Endodermal cell (in vitro differentiated cells): Measurements from ENCODE around the gene PHF21B. TPM values are rescaled to one million over a fixed set of nuclear protein-coding genes. Genes with fewer than 3 reads are reported as not detected.

ENCODE experiments used
- DNase-seq: peaks from one replicate; pipeline ENCODE4 v3.0.0-alpha.2; 2017
- H3K27ac ChIP-seq: 2 replicates; pipeline ENCODE4 v1.5.1; 2013; ENCODE audit warnings: mild to moderate bottlenecking, low read depth, low read length, moderate library complexity
- H3K27me3 ChIP-seq: 2 replicates; pipeline ENCODE4 v1.6.1; 2013; ENCODE audit warnings: mild to moderate bottlenecking, low read length, moderate library complexity; ENCODE audit not compliant: insufficient read depth, control insufficient read depth, poor library complexity, severe bottlenecking
- H3K36me3 ChIP-seq: 2 replicates; pipeline ENCODE4 v1.7.0; 2013; ENCODE audit warnings: mild to moderate bottlenecking, low read length, moderate library complexity; ENCODE audit not compliant: control insufficient read depth, insufficient read depth
- H3K4me1 ChIP-seq: one replicate; pipeline ENCODE4 v1.7.0; 2013; ENCODE audit warnings: low read length; ENCODE audit not compliant: control insufficient read depth, insufficient read depth
- H3K4me3 ChIP-seq: 2 replicates; pipeline ENCODE4 v1.5.1; 2013; ENCODE audit warnings: mild to moderate bottlenecking, low read length, moderate library complexity
- H3K9ac ChIP-seq: 2 replicates; pipeline ENCODE4 v1.6.1; 2013; ENCODE audit warnings: mild to moderate bottlenecking, low read length, moderate library complexity; ENCODE audit not compliant: poor library complexity, severe bottlenecking; ENCODE audit errors: extremely low read depth
- H3K9me3 ChIP-seq: 2 replicates; pipeline ENCODE4 v1.6.1; 2013; ENCODE audit warnings: mild to moderate bottlenecking, low read length, moderate library complexity; ENCODE audit not compliant: control insufficient read depth
- H3K27ac Mint-ChIP-seq: 2 replicates; pipeline ENCODE4 v1.8.0; 2020; ENCODE audit warnings: mixed read lengths
- H3K27me3 Mint-ChIP-seq: 2 replicates; pipeline ENCODE4 v1.8.0; 2021; ENCODE audit warnings: mild to moderate bottlenecking, mixed read lengths; ENCODE audit not compliant: insufficient read depth
- H3K36me3 Mint-ChIP-seq: 2 replicates; pipeline ENCODE4 v1.8.0; 2020; ENCODE audit warnings: low read depth, mixed read lengths
- H3K4me1 Mint-ChIP-seq: 2 replicates; pipeline ENCODE4 v1.8.0; 2020; ENCODE audit warnings: mixed read lengths
- H3K4me3 Mint-ChIP-seq: 2 replicates; pipeline ENCODE4 v1.8.0; 2020; ENCODE audit warnings: mild to moderate bottlenecking, moderate library complexity, mixed read lengths
- H3K9me3 Mint-ChIP-seq: 2 replicates; pipeline ENCODE4 v1.8.0; 2020; ENCODE audit warnings: mild to moderate bottlenecking, mixed read lengths
- CTCF ChIP-seq: fragments of 200-600 bp; sonication (generic); conservative IDR thresholded peaks from 2 replicates; pipeline ENCODE4 v1.5.0; 2021; ENCODE audit warnings: antibody characterized with exemption, mild to moderate bottlenecking
- WGBS, 2 experiments: methylation state at CpG; one replicate each; pipeline versions ENCODE4 v1.1.5 to v1.1.7; 2013; ENCODE audit warnings: missing lambda C conversion rate in 2 of 2, mixed read lengths in 1 of 2; ENCODE audit not compliant: insufficient coverage in 1 of 2, insufficient read length in 1 of 2; 5-methylcytosine and 5-hydroxymethylcytosine counted together
- total RNA-seq, 2 donors: library from RNA; stranded (reverse); fragmentation: NEBNext Ultra II Directional in 1 of 2; extraction: Animal tissue kit (Norgen Biotek cat#: 25700) in 1 of 2; gene quantifications; 2 replicates in 1 of 2; 3 replicates in 1 of 2; pipeline ENCODE4 v1.2.1, GENCODE V29; 2021

PHF21B gene
- total RNA-seq, 2 donors from 2014 or later: 57.5 to 69.2 TPM

DNA sequence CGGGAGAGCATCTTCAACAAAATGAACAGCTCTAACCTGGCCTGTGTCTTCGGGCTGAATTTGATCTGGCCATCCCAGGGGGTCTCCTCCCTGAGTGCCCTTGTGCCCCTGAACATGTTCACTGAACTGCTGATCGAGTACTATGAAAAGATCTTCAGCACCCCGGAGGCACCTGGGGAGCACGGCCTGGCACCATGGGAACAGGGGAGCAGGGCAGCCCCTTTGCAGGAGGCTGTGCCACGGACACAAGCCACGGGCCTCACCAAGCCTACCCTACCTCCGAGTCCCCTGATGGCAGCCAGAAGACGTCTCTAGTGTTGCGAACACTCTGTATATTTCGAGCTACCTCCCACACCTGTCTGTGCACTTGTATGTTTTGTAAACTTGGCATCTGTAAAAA lies 147.5 kb downstream of the PHF21B start:
- H3K27ac Mint-ChIP-seq: no peak overlapping the region
- no peak for DNase-seq
- no peaks in the 10 kb centered on the region for H3K9me3 Mint-ChIP-seq
- H3K4me1 ChIP-seq: no peaks in the 10 kb centered on the region
- peaks cover 34% of the 10 kb centered on the region for H3K36me3 ChIP-seq
- H3K4me3 ChIP-seq: no peak overlapping the region
- no peaks in the 10 kb centered on the region for H3K9me3 ChIP-seq
- peaks cover 44% of the 10 kb centered on the region for H3K36me3 Mint-ChIP-seq
- 91% methylated on average over 9 to 11 of the region's 11 CpGs for WGBS, 2 experiments
- no peaks in the 10 kb centered on the region for H3K4me1 Mint-ChIP-seq
- H3K27ac ChIP-seq: no peak overlapping the region
- H3K4me3 Mint-ChIP-seq: no peak overlapping the region
- no peak overlapping the region for H3K9ac ChIP-seq
- peaks cover 3% of the 10 kb centered on the region for H3K27me3 Mint-ChIP-seq
- no peak for TF ChIP-seq CTCF
- no peaks in the 10 kb centered on the region for H3K27me3 ChIP-seq

GRCh38 chr22:44861245-44861644 lies 148.6 kb downstream of the PHF21B start:
- WGBS, 2 experiments: 89 to 94% methylated on average over 3 to 7 of the region's 7 CpGs
- no peak overlapping the region for H3K4me3 Mint-ChIP-seq

GRCh38 chr22:44860311-44860710 lies 149.5 kb downstream of the PHF21B start:
- Histone ChIP-seq H3K4me1 (no peaks in the 10 kb centered on the region), H3K27me3 (no peaks in the 10 kb centered on the region), H3K4me3 (no peak overlapping the region), H3K36me3 (peaks cover 42% of the 10 kb centered on the region), H3K9me3 (no peaks in the 10 kb centered on the region), H3K9ac (no peak overlapping the region), H3K27ac (no peak overlapping the region)
- no peak overlapping the region for H3K27ac Mint-ChIP-seq
- TF ChIP-seq CTCF: no peak
- peaks cover 56% of the 10 kb centered on the region for H3K36me3 Mint-ChIP-seq
- peaks cover 3% of the 10 kb centered on the region for H3K27me3 Mint-ChIP-seq
- DNase-seq: no peak
- WGBS, 2 experiments: 89 to 94% methylated on average over 6 of the region's 6 CpGs
- no peaks in the 10 kb centered on the region for H3K9me3 Mint-ChIP-seq
- H3K4me1 Mint-ChIP-seq: no peaks in the 10 kb centered on the region
- no peak overlapping the region for H3K4me3 Mint-ChIP-seq

More at GRCh38 chr22:44861245-44861644, 148.6 kb downstream of the PHF21B start:
- DNase-seq: no peak
- Histone ChIP-seq H3K36me3 (peaks cover 35% of the 10 kb centered on the region), H3K9me3 (no peaks in the 10 kb centered on the region), H3K4me1 (no peaks in the 10 kb centered on the region), H3K27ac (no peak overlapping the region), H3K27me3 (no peaks in the 10 kb centered on the region), H3K9ac (no peak overlapping the region), H3K4me3 (no peak overlapping the region)
- no peaks in the 10 kb centered on the region for H3K4me1 Mint-ChIP-seq
- H3K27me3 Mint-ChIP-seq: peaks cover 3% of the 10 kb centered on the region
- no peak for TF ChIP-seq CTCF
- H3K27ac Mint-ChIP-seq: no peak overlapping the region
- H3K36me3 Mint-ChIP-seq: peaks cover 48% of the 10 kb centered on the region
- H3K9me3 Mint-ChIP-seq: no peaks in the 10 kb centered on the region
